Caco-2 (cell line): ENCODE results near the gene MYOCOS. TPM values are rescaled to one million over a fixed set of nuclear protein-coding genes. Genes with fewer than 3 reads are reported as not detected.
"Not testable (repeated sequence)": the region's sequence is repeated elsewhere in the genome, so short reads cannot be mapped to it uniquely, and the experiment has no call there.

Experiments used
- BruUV-seq: library from RNA; stranded (reverse); fragments of 400-500 nt; replicated peaks from 2 replicates; lab custom pipeline; 2021; lab: Mats Ljungman, UMichigan
- CTCF ChIA-PET: fragments of 300-600 bp; sonication (Branson Sonifier 250); formaldehyde crosslinking; loops from one replicate; lab custom pipeline; 2022; ENCODE audit warnings: antibody characterized with exemption; lab: Charles Lee
- POLR2A ChIA-PET: fragments of 300-600 bp; sonication (Branson Sonifier 250); formaldehyde crosslinking; loops from one replicate; lab custom pipeline; 2022; ENCODE audit warnings: antibody characterized with exemption; lab: Charles Lee
- DNase-seq, 2 experiments: peaks; one replicate each; pipeline versions ENCODE4 v3.0.0 to v3.0.0-alpha.2; 2020 to 2022
- H3K27me3 ChIP-seq: replicated peaks from 2 replicates; pipeline ENCODE4 v1.6.0; 2011; ENCODE audit warnings: low read length; ENCODE audit not compliant: control insufficient read depth, insufficient read depth
- H3K36me3 ChIP-seq: 2 replicates; pipeline ENCODE4 v1.5.1; 2011; ENCODE audit warnings: low read length; ENCODE audit not compliant: control insufficient read depth, insufficient read depth
- H3K4me1 ChIP-seq: fragments of 250-450 bp; sonication (Bioruptor Pico); 2 replicates; pipeline ENCODE4 v1.5.1; 2020; ENCODE audit warnings: mild to moderate bottlenecking
- H3K4me3 ChIP-seq: 2 replicates; pipeline ENCODE4 v1.5.1; 2011; ENCODE audit warnings: low read depth, mild to moderate bottlenecking, control low read depth, low read length
- H3K9me3 ChIP-seq: fragments of 250-450 bp; sonication (Bioruptor Pico); 2 replicates; pipeline ENCODE4 v1.5.1; 2020; ENCODE audit warnings: mild to moderate bottlenecking, moderate library complexity
- H3K27ac Mint-ChIP-seq: one replicate; pipeline ENCODE4 v1.8.0; 2022; ENCODE audit warnings: mixed read lengths; ENCODE audit not compliant: unreplicated experiment
- H3K27me3 Mint-ChIP-seq: one replicate; pipeline ENCODE4 v1.8.0; 2022; ENCODE audit warnings: mixed read lengths; ENCODE audit not compliant: insufficient read depth, unreplicated experiment
- H3K36me3 Mint-ChIP-seq: one replicate; pipeline ENCODE4 v1.8.0; 2022; ENCODE audit warnings: mild to moderate bottlenecking, mixed read lengths; ENCODE audit not compliant: insufficient read depth, unreplicated experiment
- H3K4me1 Mint-ChIP-seq: one replicate; pipeline ENCODE4 v1.8.0; 2022; ENCODE audit warnings: low read depth, mixed read lengths; ENCODE audit not compliant: unreplicated experiment
- H3K4me3 Mint-ChIP-seq: one replicate; pipeline ENCODE4 v1.8.0; 2022; ENCODE audit warnings: mild to moderate bottlenecking, moderate library complexity, mixed read lengths; ENCODE audit not compliant: unreplicated experiment
- H3K9me3 Mint-ChIP-seq: one replicate; pipeline ENCODE4 v1.8.0; 2022; ENCODE audit warnings: mixed read lengths; ENCODE audit not compliant: unreplicated experiment
- intact Hi-C: fragments of 100-400 bp; cut with micrococcal nuclease; formaldehyde crosslinking; loops from one replicate; pipeline ENCODE4 v1.10.0; 2022; ENCODE audit not compliant: unreplicated experiment
- total RNA-seq: library from RNA; stranded (reverse); gene quantifications from 2 replicates; pipeline ENCODE4 v1.2.3, GENCODE V29; 2022
- TF ChIP-seq, protein P1 (sequence below), 2 experiments: fragments of 200-600 bp in 1 of 2; IDR thresholded peaks; 1 replicate in 1 of 2; 2 replicates in 1 of 2; pipeline versions ENCODE4 v1.5.1 to v1.8.0; 2011 to 2022; ENCODE audit warnings: antibody characterized with exemption in 1 of 2, control low read depth in 1 of 2, inconsistent platforms in 1 of 2, low read depth in 1 of 2, low read length in 1 of 2, mild to moderate bottlenecking in 1 of 2, moderate library complexity in 1 of 2; ENCODE audit not compliant: insufficient read depth in 1 of 2, severe bottlenecking in 1 of 2, unreplicated experiment in 1 of 2

MYOCOS gene
- total RNA-seq, 1 experiment from 2014 or later = 0.18 TPM

DNA sequence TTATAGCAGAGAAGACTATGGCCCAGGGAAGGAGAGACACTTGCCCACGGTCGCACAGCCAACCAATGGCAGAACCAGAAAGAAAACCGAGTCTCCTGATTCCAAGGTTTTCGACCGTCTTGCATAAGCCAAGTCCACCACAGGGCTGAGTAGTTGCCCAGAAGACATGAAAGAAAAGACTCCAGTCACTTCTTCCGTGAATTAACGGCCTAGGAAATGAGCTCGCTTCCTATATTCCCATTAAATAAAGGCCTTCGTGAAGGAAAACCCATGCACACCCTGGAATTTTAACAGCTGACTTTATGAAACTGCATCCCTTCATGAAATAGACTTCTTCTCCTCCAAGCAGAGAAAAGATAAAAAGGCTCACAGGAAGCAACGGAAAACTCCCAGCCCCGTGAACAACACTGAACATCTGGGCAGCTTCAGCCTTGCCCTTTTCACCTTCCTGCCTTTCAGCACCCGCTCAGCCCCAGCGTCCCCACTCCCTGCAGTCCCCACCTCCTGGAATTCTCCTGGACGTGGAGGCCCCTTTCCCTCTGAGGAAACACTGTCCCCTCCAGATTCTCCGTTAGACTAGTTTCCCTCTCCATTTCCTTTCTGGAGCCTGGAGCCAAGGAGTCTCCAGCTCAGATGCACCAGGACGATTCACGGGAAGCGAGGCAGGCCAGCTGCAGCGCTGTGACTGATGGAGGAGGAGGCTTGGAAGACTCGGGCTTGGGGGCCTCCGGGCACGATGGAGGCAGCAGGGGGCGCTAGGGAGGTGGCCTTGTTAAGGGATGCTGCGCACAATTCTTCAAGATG is 33.1 kb downstream of the MYOCOS start:
- Mint-ChIP-seq H3K9me3 (no peaks in the 10 kb centered on the region), H3K4me1 (no peaks in the 10 kb centered on the region), H3K36me3 (no peaks in the 10 kb centered on the region), H3K27ac (no peak overlapping the region), H3K4me3 (no peak overlapping the region), H3K27me3 (peaks cover 3% of the 10 kb centered on the region)
- CTCF ChIA-PET = interaction anchor here (1.8 kb wide), 1 partner anchor 10 kb away, joined by 5 read pairs; no protein-coding TSS in a partner anchor
- TF ChIP-seq, protein P1, sequence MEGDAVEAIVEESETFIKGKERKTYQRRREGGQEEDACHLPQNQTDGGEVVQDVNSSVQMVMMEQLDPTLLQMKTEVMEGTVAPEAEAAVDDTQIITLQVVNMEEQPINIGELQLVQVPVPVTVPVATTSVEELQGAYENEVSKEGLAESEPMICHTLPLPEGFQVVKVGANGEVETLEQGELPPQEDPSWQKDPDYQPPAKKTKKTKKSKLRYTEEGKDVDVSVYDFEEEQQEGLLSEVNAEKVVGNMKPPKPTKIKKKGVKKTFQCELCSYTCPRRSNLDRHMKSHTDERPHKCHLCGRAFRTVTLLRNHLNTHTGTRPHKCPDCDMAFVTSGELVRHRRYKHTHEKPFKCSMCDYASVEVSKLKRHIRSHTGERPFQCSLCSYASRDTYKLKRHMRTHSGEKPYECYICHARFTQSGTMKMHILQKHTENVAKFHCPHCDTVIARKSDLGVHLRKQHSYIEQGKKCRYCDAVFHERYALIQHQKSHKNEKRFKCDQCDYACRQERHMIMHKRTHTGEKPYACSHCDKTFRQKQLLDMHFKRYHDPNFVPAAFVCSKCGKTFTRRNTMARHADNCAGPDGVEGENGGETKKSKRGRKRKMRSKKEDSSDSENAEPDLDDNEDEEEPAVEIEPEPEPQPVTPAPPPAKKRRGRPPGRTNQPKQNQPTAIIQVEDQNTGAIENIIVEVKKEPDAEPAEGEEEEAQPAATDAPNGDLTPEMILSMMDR (IDR thresholded peaks at IDR 0.05; ENCODE audit: insufficient read depth in 1 of 2, low read depth in 1 of 2, low read length in 1 of 2, severe bottlenecking in 1 of 2, unreplicated experiment in 1 of 2) = peak; percentile 21 to 42
- no peak overlapping the region for H3K4me3 ChIP-seq
- intact Hi-C loops = no loop called here
- H3K9me3 ChIP-seq = no peaks in the 10 kb centered on the region
- BruUV-seq = no TSS peak
- no peaks in the 10 kb centered on the region for H3K36me3 ChIP-seq
- peak in 1 of 2 experiments; percentile 36 for DNase-seq
- no peaks in the 10 kb centered on the region for H3K27me3 ChIP-seq
- POLR2A ChIA-PET = no interaction called here
- 0 out of 2 replicates have a peak, but pooled peaks cover 4% of the 10 kb centered on the region for H3K4me1 ChIP-seq

DNA sequence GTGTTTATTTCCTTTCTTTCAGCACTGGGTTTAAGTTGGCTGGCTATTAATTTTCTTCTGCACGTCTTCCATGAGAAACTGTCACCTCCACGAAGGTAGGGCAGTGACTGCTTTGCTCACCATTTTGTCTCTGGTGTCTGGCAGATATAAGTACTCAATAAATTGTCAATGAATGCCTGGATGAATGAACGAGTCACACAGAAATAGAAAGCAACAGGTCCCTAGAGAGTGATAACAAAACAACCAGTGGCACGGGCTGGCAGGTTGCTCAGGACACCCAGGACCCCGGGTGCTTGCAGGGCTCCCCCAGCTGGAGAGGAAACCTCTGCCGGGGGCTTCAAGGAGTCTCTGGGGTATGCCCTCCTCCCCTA is 33.7 kb downstream of the MYOCOS start:
- H3K27me3 ChIP-seq = no peaks in the 10 kb centered on the region
- H3K27ac Mint-ChIP-seq = no peak overlapping the region
- H3K36me3 Mint-ChIP-seq = no peaks in the 10 kb centered on the region
- peaks cover 5% of the 10 kb centered on the region for H3K4me1 Mint-ChIP-seq
- H3K9me3 Mint-ChIP-seq = no peaks in the 10 kb centered on the region
- H3K27me3 Mint-ChIP-seq = peaks cover 3% of the 10 kb centered on the region
- no TSS peak for BruUV-seq
- no peak overlapping the region for H3K4me3 Mint-ChIP-seq
- H3K9me3 ChIP-seq = no peaks in the 10 kb centered on the region
- POLR2A ChIA-PET = no interaction called here
- no peaks in the 10 kb centered on the region for H3K36me3 ChIP-seq
- H3K4me3 ChIP-seq = no peak overlapping the region
- CTCF ChIA-PET = interaction anchor here (1.8 kb wide), 1 partner anchor 11 kb away, joined by 5 read pairs; no protein-coding TSS in a partner anchor
- H3K4me1 ChIP-seq = 0 out of 2 replicates have a peak, but pooled peaks cover 4% of the 10 kb centered on the region
- TF ChIP-seq, protein P1 (IDR thresholded peaks at IDR 0.05; ENCODE audit: insufficient read depth in 1 of 2, low read depth in 1 of 2, low read length in 1 of 2, severe bottlenecking in 1 of 2, unreplicated experiment in 1 of 2) = no peak
- intact Hi-C loops = no loop called here
- no peak for DNase-seq

DNA sequence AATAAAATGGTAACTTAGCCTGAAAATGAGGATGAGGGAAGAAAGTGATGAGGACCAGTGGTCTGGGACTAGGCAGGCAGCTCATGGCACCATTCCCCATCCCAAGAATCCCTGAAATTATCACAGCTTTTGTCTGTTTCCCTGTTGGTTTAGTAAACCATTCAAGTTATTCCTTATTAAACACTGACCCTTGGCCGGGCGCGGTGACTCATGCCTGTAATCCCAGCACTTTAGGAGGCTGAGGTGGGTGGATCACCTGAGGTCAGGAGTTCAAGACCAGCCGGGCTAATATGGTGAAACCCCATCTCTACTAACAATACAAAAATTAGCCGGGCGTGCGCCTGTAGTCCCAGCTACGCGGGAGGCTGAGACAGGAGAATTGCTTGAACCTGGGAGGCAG is 34.2 kb downstream of the MYOCOS start:
- H3K4me1 ChIP-seq, H3K9me3 Mint-ChIP-seq, H3K4me3 Mint-ChIP-seq, intact Hi-C loops, H3K27me3 ChIP-seq, BruUV-seq, H3K27ac Mint-ChIP-seq, POLR2A ChIA-PET, H3K4me1 Mint-ChIP-seq, H3K9me3 ChIP-seq, H3K36me3 ChIP-seq, H3K36me3 Mint-ChIP-seq, H3K4me3 ChIP-seq, H3K27me3 Mint-ChIP-seq: not testable (repeated sequence)
- CTCF ChIA-PET = interaction anchor here (1.8 kb wide), 1 partner anchor 11 kb away, joined by 5 read pairs; no protein-coding TSS in a partner anchor
- peak; percentile 16 to 56 for DNase-seq
